Liver (tissue), 9 donors: Measurements from ENCODE around the gene ABCC1. TPM values are rescaled to one million over a fixed set of nuclear protein-coding genes. Genes with fewer than 3 reads are reported as not detected.

Source experiments
- DNase-seq: peaks from one replicate; pipeline ENCODE4 v3.0.0-alpha.2; 2017; ENCODE audit warnings: low spot score
- H3K27ac ChIP-seq, 2 donors: one replicate each; pipeline ENCODE4 v1.7.0; 2013; ENCODE audit warnings: inconsistent platforms in 2 of 2, low read length in 2 of 2, control low read depth in 1 of 2, low read depth in 1 of 2, mild to moderate bottlenecking in 1 of 2
- H3K27me3 ChIP-seq, 4 donors: one replicate each; pipeline versions ENCODE4 v1.6.1 to v1.7.0; 2013; ENCODE audit warnings: low read length in 3 of 4, inconsistent platforms in 1 of 4, mild to moderate bottlenecking in 1 of 4, moderate library complexity in 1 of 4; ENCODE audit not compliant: control insufficient read depth in 4 of 4, insufficient read depth in 4 of 4
- H3K36me3 ChIP-seq, 4 donors: one replicate each; pipeline versions ENCODE4 v1.6.1 to v1.7.0; 2013; ENCODE audit warnings: low read length in 3 of 4, mild to moderate bottlenecking in 3 of 4, low read depth in 1 of 4, moderate library complexity in 1 of 4; ENCODE audit not compliant: control insufficient read depth in 4 of 4, insufficient read depth in 3 of 4
- H3K4me1 ChIP-seq, 4 donors: one replicate each; pipeline versions ENCODE4 v1.6.1 to v1.7.0; 2013; ENCODE audit warnings: low read length in 3 of 4, mild to moderate bottlenecking in 3 of 4, moderate library complexity in 1 of 4; ENCODE audit not compliant: control insufficient read depth in 4 of 4, insufficient read depth in 4 of 4
- H3K4me3 ChIP-seq, 3 donors: one replicate each; pipeline versions ENCODE4 v1.6.1 to v1.7.0; 2013; ENCODE audit warnings: low read length in 3 of 3, control low read depth in 1 of 3, low read depth in 1 of 3, mild to moderate bottlenecking in 1 of 3
- H3K9ac ChIP-seq, 2 donors: one replicate each; pipeline ENCODE4 v1.7.0; 2013; ENCODE audit warnings: low read length in 2 of 2, mild to moderate bottlenecking in 2 of 2, moderate library complexity in 2 of 2, control low read depth in 1 of 2, low read depth in 1 of 2
- H3K9me3 ChIP-seq, 4 donors: one replicate each; pipeline versions ENCODE4 v1.6.1 to v1.7.0; 2013; ENCODE audit warnings: low read length in 3 of 4; ENCODE audit not compliant: control insufficient read depth in 4 of 4
- ATF3 ChIP-seq: IDR thresholded peaks from 2 replicates; pipeline ENCODE4 v1.6.1; 2016; ENCODE audit warnings: antibody characterized with exemption
- CTCF ChIP-seq: fragments of 150-350 bp; IDR thresholded peaks from 2 replicates; pipeline ENCODE4 v1.5.1; 2017; ENCODE audit warnings: improper control_type of control experiment, low read depth, low read length; ENCODE audit not compliant: missing input control
- EGR1 ChIP-seq, 2 donors: IDR thresholded peaks; 2 replicates each; pipeline ENCODE4 v1.6.1; 2016 to 2018; ENCODE audit warnings: antibody characterized with exemption in 2 of 2, low read depth in 2 of 2
- FOXA1 ChIP-seq: IDR thresholded peaks from 2 replicates; pipeline ENCODE4 v1.6.1; 2016; ENCODE audit warnings: antibody characterized with exemption
- GABPA ChIP-seq, 2 donors: IDR thresholded peaks in 1 of 2; conservative IDR thresholded peaks in 1 of 2; 2 replicates each; pipeline ENCODE4 v1.6.1; 2016; ENCODE audit warnings: antibody characterized with exemption in 2 of 2, mild to moderate bottlenecking in 1 of 2, moderate library complexity in 1 of 2
- HNF4A ChIP-seq, 2 donors: conservative IDR thresholded peaks; 2 replicates each; pipeline ENCODE4 v1.6.1; 2016; ENCODE audit warnings: antibody characterized with exemption in 2 of 2, mild to moderate bottlenecking in 2 of 2
- HNF4G ChIP-seq: IDR thresholded peaks from 2 replicates; pipeline ENCODE4 v1.6.1; 2016; ENCODE audit warnings: antibody characterized with exemption
- JUND ChIP-seq, 2 donors: IDR thresholded peaks; 2 replicates each; pipeline ENCODE4 v1.6.1; 2016; ENCODE audit warnings: antibody characterized with exemption in 2 of 2
- MAX ChIP-seq: IDR thresholded peaks from 2 replicates; pipeline ENCODE4 v1.6.1; 2016; ENCODE audit warnings: antibody characterized with exemption
- NR2F2 ChIP-seq: IDR thresholded peaks from 2 replicates; pipeline ENCODE4 v1.6.1; 2016; ENCODE audit warnings: antibody characterized with exemption
- RAD21 ChIP-seq, 2 donors: IDR thresholded peaks; 2 replicates each; pipeline ENCODE4 v1.6.1; 2016; ENCODE audit warnings: antibody characterized with exemption in 2 of 2, mild to moderate bottlenecking in 2 of 2
- REST ChIP-seq: IDR thresholded peaks from 2 replicates; pipeline ENCODE4 v1.6.1; 2016; ENCODE audit warnings: antibody characterized with exemption, mild to moderate bottlenecking
- RXRA ChIP-seq, 2 donors: IDR thresholded peaks; 2 replicates each; pipeline ENCODE4 v1.6.1; 2017 to 2018; ENCODE audit warnings: antibody characterized with exemption in 2 of 2, mild to moderate bottlenecking in 1 of 2
- SP1 ChIP-seq: IDR thresholded peaks from 2 replicates; pipeline ENCODE4 v1.6.1; 2018; ENCODE audit warnings: antibody characterized with exemption, mild to moderate bottlenecking
- YY1 ChIP-seq: IDR thresholded peaks from 2 replicates; pipeline ENCODE4 v1.6.1; 2016; ENCODE audit warnings: antibody characterized with exemption, mild to moderate bottlenecking
- ZBTB33 ChIP-seq: IDR thresholded peaks from 2 replicates; pipeline ENCODE4 v1.6.1; 2016; ENCODE audit warnings: antibody characterized with exemption
- WGBS: extraction: QIAGEN DNeasy Blood & Tissue Kit; methylation state at CpG from one replicate; pipeline ENCODE4 v1.1.7; 2013; 5-methylcytosine and 5-hydroxymethylcytosine counted together
- polyA plus RNA-seq, 2 donors: library from polyadenylated mRNA; stranded (reverse) in 1 of 2; unstranded in 1 of 2; fragments of 200-250 nt in 1 of 2; fragments of >200 nt in 1 of 2; fragmentation: Nextera tagmentation in 1 of 2; extraction: Ambion mirVana in 1 of 2; gene quantifications; one replicate each; pipeline versions ENCODE4 v1.2.1 to v1.2.3, GENCODE V29; 2013 to 2015
- total RNA-seq, 2 donors: library from RNA; depleted of rRNA; stranded (reverse); fragments of >200 nt; gene quantifications; one replicate each; pipeline ENCODE4 v1.2.3, GENCODE V29; 2014
- donor health status: healthy.
- donor health status: healthy.
- donor health status: healthy.
- donor health status: healthy.
- donor health status: healthy.

ABCC1 gene
- total and polyA plus RNA-seq, 4 donors, result 0.85 to 7.7 (median 4.2) TPM

GRCh38 chr16:16143931-16144330, 194.5 kb downstream of the ABCC1 start:
- Histone ChIP-seq H3K27ac (no peak overlapping the region), H3K4me3 (no peak overlapping the region), H3K27me3 (no peaks in the 10 kb centered on the region), H3K9me3 (no peaks in the 10 kb centered on the region), H3K36me3 (no peaks in the 10 kb centered on the region), H3K9ac (no peak overlapping the region), H3K4me1 (peaks cover 2 to 28% (median 21%) of the 10 kb centered on the region in 4 donors)
- DNase-seq, result no peak
- TF ChIP-seq RXRA (IDR thresholded peaks at IDR 0.05), result no peak
- TF ChIP-seq JUND (IDR thresholded peaks at IDR 0.05), result no peak
- no peak for TF ChIP-seq RAD21 (IDR thresholded peaks at IDR 0.05)
- TF ChIP-seq GABPA (IDR thresholded peaks at IDR 0.05 in 1 of 2, conservative IDR thresholded peaks at IDR 0.05 in 1 of 2), result no peak
- TF ChIP-seq FOXA1, result no peak
- no peak for TF ChIP-seq EGR1 (IDR thresholded peaks at IDR 0.05; ENCODE audit: low read depth in 2 of 2)
- TF ChIP-seq HNF4G, result no peak
- WGBS, result 85% methylated on average over 8 of the region's 8 CpGs

- Histone ChIP-seq H3K9ac (no peak overlapping the region), H3K36me3 (no peaks in the 10 kb centered on the region), H3K27me3 (no peaks in the 10 kb centered on the region), H3K27ac (no peak overlapping the region), H3K4me1 (peaks cover 3 to 33% (median 24%) of the 10 kb centered on the region in 4 donors), H3K4me3 (no peak overlapping the region), H3K9me3 (no peaks in the 10 kb centered on the region)
- TF ChIP-seq ATF3, result no peak
- no peak for TF ChIP-seq REST
- no peak for TF ChIP-seq HNF4A (conservative IDR thresholded peaks at IDR 0.05)
- TF ChIP-seq GABPA (IDR thresholded peaks at IDR 0.05 in 1 of 2, conservative IDR thresholded peaks at IDR 0.05 in 1 of 2), result no peak
- no peak for TF ChIP-seq CTCF
- TF ChIP-seq JUND (IDR thresholded peaks at IDR 0.05), result no peak
- TF ChIP-seq EGR1 (IDR thresholded peaks at IDR 0.05; ENCODE audit: low read depth in 2 of 2), result no peak
- TF ChIP-seq NR2F2, result no peak
- no peak for TF ChIP-seq FOXA1
- no peak for TF ChIP-seq YY1
- no peak for TF ChIP-seq RXRA (IDR thresholded peaks at IDR 0.05)
- WGBS, result 83% methylated on average over 5 of the region's 5 CpGs
- DNase-seq, result no peak
Observed at GRCh38 chr16:16144416-16144815, 195.0 kb downstream of the ABCC1 start.

- no peaks in the 10 kb centered on the region for H3K36me3 ChIP-seq
- DNase-seq, result no peak
- H3K9me3 ChIP-seq, result no peaks in the 10 kb centered on the region
- peaks cover 11 to 41% (median 33%) of the 10 kb centered on the region in 4 donors for H3K4me1 ChIP-seq
- 83% methylated on average over 5 of the region's 5 CpGs for WGBS
- H3K4me3 ChIP-seq, result no peak overlapping the region
- H3K27me3 ChIP-seq, result no peaks in the 10 kb centered on the region
- no peak overlapping the region for H3K27ac ChIP-seq
- no peak overlapping the region for H3K9ac ChIP-seq
- TF ChIP-seq RXRA (IDR thresholded peaks at IDR 0.05), result no peak
- no peak for TF ChIP-seq CTCF
- no peak for TF ChIP-seq MAX
- no peak for TF ChIP-seq JUND (IDR thresholded peaks at IDR 0.05)
- TF ChIP-seq EGR1 (IDR thresholded peaks at IDR 0.05; ENCODE audit: low read depth in 2 of 2), result no peak
- TF ChIP-seq HNF4G, result no peak
- no peak for TF ChIP-seq GABPA (IDR thresholded peaks at IDR 0.05 in 1 of 2, conservative IDR thresholded peaks at IDR 0.05 in 1 of 2)
- no peak for TF ChIP-seq HNF4A (conservative IDR thresholded peaks at IDR 0.05)
- no peak for TF ChIP-seq ZBTB33
- TF ChIP-seq NR2F2, result no peak
- no peak for TF ChIP-seq SP1
- TF ChIP-seq ATF3, result no peak
Observed at GRCh38 chr16:16145286-16145685, 195.9 kb downstream of the ABCC1 start.
